K562 (cell line): ENCODE measurements around the gene RETREG1. TPM values are rescaled to one million over a fixed set of nuclear protein-coding genes. Genes with fewer than 3 reads are reported as not detected.

Source experiments
- ATAC-seq: fragments of 200-7000 bp; cut with Tn5 transposase; 3 replicates; pipeline ENCODE4 v1.9.1; 2020; ENCODE audit warnings: moderate library complexity
- BruUV-seq: library from RNA; stranded (reverse); fragments of 400-500 nt; replicated peaks from 2 replicates; lab custom pipeline; 2021; lab: Mats Ljungman, UMichigan
- CTCF ChIA-PET: fragments of 300-600 bp; formaldehyde crosslinking; extraction: SDS; loops from one replicate; lab custom pipeline; 2021; ENCODE audit warnings: low intra/inter-chr PET ratio; lab: Yijun Ruan, JAX
- POLR2A ChIA-PET: fragments of 300-600, 350-650 bp; sonication (Branson Sonifier 250); formaldehyde crosslinking; extraction: SDS; loops from one replicate; lab custom pipeline; 2021; ENCODE audit warnings: antibody characterized with exemption, inconsistent platforms; lab: Yijun Ruan, JAX
- DNase-seq, 4 experiments: peaks; one replicate each; pipeline versions ENCODE4 v3.0.0 to v3.0.0-alpha.2; 2011 to 2018; ENCODE audit warnings: low spot score in 3 of 4, mixed read lengths in 3 of 4; ENCODE audit errors: extremely low read depth in 1 of 4
- FAIRE-seq: peaks from 2 replicates; lab custom pipeline; 2011; peaks lifted over from hg19 to GRCh38; lab: Jason Lieb, UNC
- H2AFZ ChIP-seq: 2 replicates; pipeline ENCODE4 v1.6.0; 2011; ENCODE audit warnings: low read depth, low read length, control low read depth, inconsistent platforms
- H3K27ac ChIP-seq: fragments of 200-600 bp; 3 replicates; pipeline ENCODE4 v1.8.0; 2011; ENCODE audit warnings: low read depth, mild to moderate bottlenecking, control low read depth, inconsistent platforms, low read length, moderate library complexity, mixed read lengths; ENCODE audit errors: extremely low read depth
- H3K27me3 ChIP-seq, 2 experiments: fragments of 300-600 bp in 1 of 2; 2 replicates in 1 of 2; 3 replicates in 1 of 2; pipeline versions ENCODE4 v1.6.0 to v1.8.0; 2011; ENCODE audit warnings: inconsistent platforms in 2 of 2, low read length in 2 of 2, mild to moderate bottlenecking in 1 of 2, mixed read lengths in 1 of 2, moderate library complexity in 1 of 2; ENCODE audit not compliant: control insufficient read depth in 2 of 2, insufficient read depth in 2 of 2
- H3K36me3 ChIP-seq: fragments of 300-600 bp; 3 replicates; pipeline ENCODE4 v1.8.0; 2011; ENCODE audit warnings: mild to moderate bottlenecking, low read length, inconsistent platforms; ENCODE audit not compliant: control insufficient read depth, insufficient read depth
- H3K4me1 ChIP-seq, 2 experiments: fragments of 200-600 bp in 1 of 2; replicated peaks in 1 of 2; 2 replicates in 1 of 2; 3 replicates in 1 of 2; pipeline versions ENCODE4 v1.5.1 to v1.8.0; 2011; ENCODE audit warnings: inconsistent platforms in 2 of 2, low read length in 2 of 2, mild to moderate bottlenecking in 1 of 2, mixed read lengths in 1 of 2, moderate library complexity in 1 of 2; ENCODE audit not compliant: control insufficient read depth in 2 of 2, insufficient read depth in 2 of 2
- H3K4me2 ChIP-seq: 2 replicates; pipeline ENCODE4 v1.6.1; 2011; ENCODE audit warnings: low read length, control low read depth, inconsistent platforms, mixed read lengths; ENCODE audit not compliant: insufficient read depth
- H3K4me3 ChIP-seq: fragments of 200-600 bp; sonication (generic), shearing (Covaris generic); 2 replicates; pipeline ENCODE4 v1.5.1; 2016; ENCODE audit warnings: control low read depth, inconsistent platforms
- H3K79me2 ChIP-seq: fragments of 200-600 bp; 3 replicates; pipeline ENCODE4 v1.8.0; 2011; ENCODE audit warnings: low read length, inconsistent platforms; ENCODE audit not compliant: control insufficient read depth, insufficient read depth
- H3K9ac ChIP-seq, 2 experiments: 2 replicates each; pipeline versions ENCODE4 v1.6.0 to v1.6.1; 2011; ENCODE audit warnings: low read depth in 2 of 2, low read length in 2 of 2, control low read depth in 1 of 2, inconsistent platforms in 1 of 2, mild to moderate bottlenecking in 1 of 2, mixed read lengths in 1 of 2; ENCODE audit not compliant: insufficient read depth in 1 of 2
- H3K9me1 ChIP-seq: one replicate; pipeline ENCODE4 v1.6.0; 2011; ENCODE audit warnings: inconsistent platforms, mild to moderate bottlenecking, low read length, moderate library complexity; ENCODE audit not compliant: control insufficient read depth, insufficient read depth
- H3K9me3 ChIP-seq: replicated peaks from 2 replicates; pipeline ENCODE4 v1.5.1; 2011; ENCODE audit warnings: low read depth, low read length, inconsistent platforms; ENCODE audit not compliant: control insufficient read depth, insufficient read depth
- H4K20me1 ChIP-seq: replicated peaks from 2 replicates; pipeline ENCODE4 v1.6.1; 2011; ENCODE audit warnings: low read length, inconsistent platforms, mixed read lengths; ENCODE audit not compliant: control insufficient read depth, insufficient read depth
- GMEB1 ChIP-seq: fragments of 250-450 bp; sonication (Bioruptor Pico); IDR thresholded peaks from 2 replicates; pipeline ENCODE4 v1.4.0; 2020; ENCODE audit warnings: mild to moderate bottlenecking
- HNRNPK ChIP-seq: fragments of 200-400 bp; formaldehyde crosslinking; IDR thresholded peaks from one replicate; pipeline ENCODE4 v1.6.1; 2018; ENCODE audit warnings: mild to moderate bottlenecking, low read depth, low read length; ENCODE audit not compliant: poor library complexity, severe bottlenecking
- MTF1 ChIP-seq: fragments of 250-450 bp; sonication (Bioruptor Pico); IDR thresholded peaks from 2 replicates; pipeline ENCODE4 v1.9.0; 2021; ENCODE audit warnings: moderate library complexity, mild to moderate bottlenecking, inconsistent platforms, borderline replicate concordance
- NFIC ChIP-seq: fragments of 450-650 bp; IDR thresholded peaks from 2 replicates; pipeline ENCODE4 v1.6.1; 2017; ENCODE audit warnings: mild to moderate bottlenecking, inconsistent platforms
- PRDM10 ChIP-seq: fragments of 450-650 bp; IDR thresholded peaks from 2 replicates; pipeline ENCODE4 v1.6.1; 2018; ENCODE audit not compliant: partially characterized antibody
- ZBTB8A ChIP-seq: fragments of 450-650 bp; IDR thresholded peaks from 2 replicates; pipeline ENCODE4 v1.6.1; 2018; ENCODE audit warnings: mild to moderate bottlenecking, moderate library complexity; ENCODE audit not compliant: partially characterized antibody
- ZNF644 ChIP-seq: fragments of 200-800 bp; sonication (Bioruptor generic); IDR thresholded peaks from 2 replicates; pipeline ENCODE4 v1.6.1; 2016; ENCODE audit warnings: low read depth, missing genetic modification characterization, missing compliant biosample characterization
- WGBS: fragments of 100-300 bp; shearing (Covaris generic); methylation state at CpG from one replicate; pipeline ENCODE4 v1.1.6; 2016; ENCODE audit warnings: low coverage, mixed read lengths; ENCODE audit not compliant: insufficient coverage; ENCODE audit errors: missing lambda C conversion rate; 5-methylcytosine and 5-hydroxymethylcytosine counted together
- in situ Hi-C: fragments of 300-500 bp; cut with MboI; formaldehyde crosslinking; loops from 4 replicates; pipeline ENCODE4 v1.15.0; 2018; ENCODE audit warnings: inconsistent platforms, mixed read lengths
- intact Hi-C: fragments of 100-400 bp; cut with micrococcal nuclease; formaldehyde crosslinking; loops from 2 replicates; pipeline ENCODE4 v1.14.2; 2022
- polyA plus RNA-seq, 8 experiments: library from polyadenylated mRNA; depleted of rRNA in 4 of 8; stranded (reverse) in 5 of 8; unstranded in 3 of 8; fragments of >200 nt; fragmentation: Nextera tagmentation in 2 of 8; fragmentation: Illumina TruSeq in 1 of 8; extraction: Ambion mirVana in 2 of 8; extraction: Trizol in 1 of 8; gene quantifications; 2 replicates each; pipeline versions ENCODE4 v1.2.1 to v1.2.3, GENCODE V29; 2011 to 2014; ENCODE audit warnings: inconsistent platforms in 1 of 8, missing spikeins in 1 of 8
- total RNA-seq, 7 experiments: library from RNA; depleted of rRNA in 6 of 7; stranded (reverse); fragments of >200 nt in 6 of 7; fragmentation: Illumina TruSeq in 2 of 7; extraction: Trizol in 2 of 7; gene quantifications; 2 replicates each; pipeline versions ENCODE4 v1.2.1 to v1.2.3, GENCODE V29; 2011 to 2021; ENCODE audit warnings: low replicate concordance in 1 of 7

RETREG1 gene
- total and polyA plus RNA-seq, 9 of the 15 experiments (the other 6 are each of a cell fraction or from before 2014, with no cell fraction given): 0.01 to 0.20 (median 0.08) TPM; not detected in 5

- TF ChIP-seq GMEB1 (no peak), HNRNPK (no peak), NFIC (no peak), ZBTB8A (no peak), MTF1 (no peak)
These were observed 76.4 kb downstream of the RETREG1 start (continued) for GRCh38 chr5:16540421-16540820.

GRCh38 chr5:16539169-16539666 is 77.6 kb downstream of the RETREG1 start:
- DNase-seq (no peak), ATAC-seq (no peak), FAIRE-seq (no peak)
- no peak overlapping the region for H2AFZ ChIP-seq
- H3K9me1 ChIP-seq: no peaks in the 10 kb centered on the region
- in situ Hi-C loops: no loop called here
- peaks cover 4% of the 10 kb centered on the region; the same call in 1 of the 2 replicates for H4K20me1 ChIP-seq
- TF ChIP-seq PRDM10 (peak; percentile 33), ZNF644 (tag) (no peak)
- no TSS peak for BruUV-seq
- ChIA-PET CTCF (no interaction called here), POLR2A (no interaction called here)
- intact Hi-C loops: no loop called here
- H3K9ac ChIP-seq: no peak overlapping the region
- no peaks in the 10 kb centered on the region for H3K9me3 ChIP-seq
- H3K4me3 ChIP-seq: no peak overlapping the region
- WGBS: 1% methylated on average over 12 of the region's 12 CpGs
- H3K27ac ChIP-seq: no peak overlapping the region
- peaks cover 41 to 43% of the 10 kb centered on the region in 2 experiments for H3K27me3 ChIP-seq
- H3K79me2 ChIP-seq: no peaks in the 10 kb centered on the region
- no peaks in the 10 kb centered on the region for H3K36me3 ChIP-seq
- H3K4me2 ChIP-seq: no peak overlapping the region
- no peaks in the 10 kb centered on the region for H3K4me1 ChIP-seq
